Measurements from ENCODE around the gene ZBTB8A.

- TF ChIP-seq POLR2A (IDR thresholded peaks at IDR 0.05) (no peak), CTCF (IDR thresholded peaks at IDR 0.05) (no peak)
These were observed 2.5 kb upstream of the ZBTB8A start for GRCh38 chr1:32536764-32537163.
